T-cell (primary cell): ENCODE measurements around the gene RFLNA. TPM values are rescaled to one million over a fixed set of nuclear protein-coding genes. Genes with fewer than 3 reads are reported as not detected.

Source experiments
- ATAC-seq, 4 experiments: fragments of 200-7000 bp in 3 of 4; fragments of 150-1000 bp in 1 of 4; cut with Tn5 transposase; replicated peaks in 1 of 4; 1 replicate in 3 of 4; 2 replicates in 1 of 4; pipeline ENCODE4 v1.10.0; 2021; ENCODE audit warnings: moderate library complexity in 3 of 4, mild to moderate bottlenecking in 2 of 4, moderate number of reproducible peaks in 1 of 4
- CTCF ChIA-PET, 2 donors: fragments of 300-600 bp; sonication (Branson Sonifier 250); formaldehyde crosslinking; loops; one replicate each; lab custom pipeline; 2022; ENCODE audit warnings: antibody characterized with exemption in 2 of 2; lab: Charles Lee
- POLR2A ChIA-PET, 2 donors: fragments of 300-600 bp; sonication (Branson Sonifier 250); formaldehyde crosslinking; loops; one replicate each; lab custom pipeline; 2022; ENCODE audit warnings: antibody characterized with exemption in 2 of 2; lab: Charles Lee
- DNase-seq, 35 experiments: peaks; one replicate each; pipeline versions ENCODE4 v3.0.0 to v3.0.0-alpha.2; 2013 to 2023
- H3K27ac ChIP-seq: one replicate; pipeline ENCODE4 v1.5.1; 2013; ENCODE audit warnings: low read length
- H3K27me3 ChIP-seq, 2 experiments: replicated peaks in 1 of 2; 1 replicate in 1 of 2; 2 replicates in 1 of 2; pipeline versions ENCODE4 v1.6.1 to v1.7.0; 2013; ENCODE audit warnings: low read length in 1 of 2, mixed read lengths in 1 of 2; ENCODE audit not compliant: control insufficient read depth in 2 of 2, insufficient read depth in 2 of 2; ENCODE audit errors: extremely low read depth in 1 of 2
- H3K36me3 ChIP-seq, 2 donors: 1 replicate in 1 of 2; 2 replicates in 1 of 2; pipeline versions ENCODE4 v1.6.1 to v1.7.0; 2013; ENCODE audit warnings: low read length in 1 of 2; ENCODE audit not compliant: control insufficient read depth in 2 of 2, insufficient read depth in 1 of 2; ENCODE audit errors: extremely low read depth in 1 of 2
- H3K4me1 ChIP-seq, 2 experiments: 1 replicate in 1 of 2; 2 replicates in 1 of 2; pipeline versions ENCODE4 v1.6.1 to v1.7.0; 2013; ENCODE audit warnings: low read length in 2 of 2, mixed read lengths in 1 of 2; ENCODE audit not compliant: insufficient read depth in 2 of 2, control insufficient read depth in 1 of 2; ENCODE audit errors: extremely low read depth in 1 of 2
- H3K4me3 ChIP-seq, 2 donors: 1 replicate in 1 of 2; 2 replicates in 1 of 2; pipeline versions ENCODE4 v1.5.1 to v1.7.0; 2013; ENCODE audit warnings: mild to moderate bottlenecking in 2 of 2, low read length in 1 of 2, moderate library complexity in 1 of 2; ENCODE audit not compliant: control insufficient read depth in 1 of 2; ENCODE audit errors: extremely low read depth in 1 of 2
- H3K9me3 ChIP-seq: 2 replicates; pipeline ENCODE4 v1.7.0; 2013
- H3K27ac Mint-ChIP-seq, 2 donors: one replicate each; pipeline ENCODE4 v1.8.0; 2020 to 2021; ENCODE audit warnings: mild to moderate bottlenecking in 2 of 2, mixed read lengths in 2 of 2
- H3K27me3 Mint-ChIP-seq, 2 donors: one replicate each; pipeline ENCODE4 v1.8.0; 2021 to 2022; ENCODE audit warnings: mixed read lengths in 2 of 2
- H3K36me3 Mint-ChIP-seq: one replicate; pipeline ENCODE4 v1.8.0; 2021; ENCODE audit warnings: mixed read lengths
- H3K4me1 Mint-ChIP-seq, 3 donors: one replicate each; pipeline ENCODE4 v1.8.0; 2020 to 2022; ENCODE audit warnings: mixed read lengths in 3 of 3, mild to moderate bottlenecking in 1 of 3
- H3K4me3 Mint-ChIP-seq, 3 donors: one replicate each; pipeline ENCODE4 v1.8.0; 2020 to 2022; ENCODE audit warnings: mild to moderate bottlenecking in 3 of 3, mixed read lengths in 3 of 3, moderate library complexity in 3 of 3
- H3K9me3 Mint-ChIP-seq, 3 donors: one replicate each; pipeline ENCODE4 v1.8.0; 2020 to 2022; ENCODE audit warnings: mixed read lengths in 3 of 3
- WGBS: methylation state at CpG from one replicate; pipeline ENCODE4 v1.1.5; 2013; ENCODE audit warnings: missing lambda C conversion rate; ENCODE audit not compliant: insufficient coverage; 5-methylcytosine and 5-hydroxymethylcytosine counted together
- total RNA-seq, 35 experiments: library from RNA in 6 of 35; stranded (reverse) in 6 of 35; fragments of 120-200 nt in 1 of 35; gene quantifications; one replicate each; pipeline versions ENCODE4 v1.2.1 to v1.2.4 and lab custom pipeline; 2013 to 2026

The RFLNA gene
- total RNA-seq, 5 donors from 2014 or later (not counting 1 experiment from before 2014, with no cell fraction given) = not detected

DNA sequence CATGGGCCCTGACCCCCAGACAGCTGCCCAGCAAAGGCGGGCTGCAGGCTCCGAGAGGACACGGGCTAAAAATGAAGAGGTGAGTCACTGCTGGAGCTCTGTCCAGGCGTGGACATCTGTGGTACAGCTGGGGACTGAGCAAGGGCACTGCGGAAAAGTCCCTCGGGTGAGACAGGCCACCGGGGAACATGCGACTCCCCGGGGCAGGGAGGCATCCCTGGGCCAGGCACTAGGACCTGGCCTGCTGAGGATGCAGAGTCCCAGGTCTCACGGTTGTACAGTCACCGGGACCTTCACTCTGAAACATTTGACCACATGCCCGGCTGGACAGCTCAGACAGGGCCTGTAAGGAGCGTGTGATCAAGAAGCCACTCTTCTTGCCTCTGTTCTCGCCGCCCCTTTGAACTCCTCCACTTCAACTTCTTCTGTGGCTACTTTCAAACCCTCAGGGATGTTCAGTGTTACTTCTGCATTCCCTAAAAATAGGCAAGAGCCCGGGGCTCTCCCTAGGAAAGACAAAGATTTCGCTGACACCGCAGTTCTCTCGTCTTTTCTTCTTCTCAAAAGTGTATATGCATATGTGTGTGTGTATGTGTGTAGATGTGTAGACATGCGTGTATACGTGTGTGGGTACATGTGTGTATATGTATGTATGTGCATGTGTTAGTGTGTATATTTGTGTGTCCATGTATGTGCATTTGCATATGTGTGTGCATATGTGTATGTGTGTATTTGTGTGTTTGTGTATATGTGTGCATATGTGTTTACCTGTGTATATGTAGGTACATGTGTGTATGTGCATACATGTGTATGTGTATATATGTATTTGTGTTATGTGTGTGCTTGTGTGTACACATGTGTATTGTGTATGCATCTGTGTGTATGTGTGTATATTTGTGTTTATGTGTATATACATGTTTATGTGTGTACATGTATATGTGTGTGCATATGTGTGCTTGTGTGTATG lies 5.0 kb upstream of the RFLNA start:
- no peak overlapping the region for H3K4me3 ChIP-seq
- H3K4me1 ChIP-seq = no peaks in the 10 kb centered on the region
- CTCF ChIA-PET = no interaction called here
- no peaks in the 10 kb centered on the region for H3K4me1 Mint-ChIP-seq
- H3K27ac ChIP-seq = no peak overlapping the region
- WGBS = 80% methylated on average over 19 of the region's 21 CpGs
- H3K9me3 Mint-ChIP-seq = peaks cover 0 to 7% (median 4%) of the 10 kb centered on the region in 3 donors
- no peak for ATAC-seq
- peaks cover 0 to 34% of the 10 kb centered on the region in 2 experiments for H3K27me3 ChIP-seq
- DNase-seq = no peak
- peaks cover 17 to 30% of the 10 kb centered on the region in 2 donors for H3K27me3 Mint-ChIP-seq
- H3K4me3 Mint-ChIP-seq = no peak overlapping the region
- POLR2A ChIA-PET = no interaction called here
- H3K36me3 ChIP-seq = no peaks in the 10 kb centered on the region
- H3K36me3 Mint-ChIP-seq = no peaks in the 10 kb centered on the region
- H3K9me3 ChIP-seq = no peaks in the 10 kb centered on the region
- no peak overlapping the region for H3K27ac Mint-ChIP-seq

GRCh38 chr12:124292385-124292784 lies 2.5 kb upstream of the RFLNA start:
- Histone ChIP-seq H3K27me3 (peaks cover 0 to 42% of the 10 kb centered on the region in 2 experiments), H3K9me3 (no peaks in the 10 kb centered on the region), H3K4me3 (no peak overlapping the region), H3K27ac (no peak overlapping the region), H3K4me1 (no peaks in the 10 kb centered on the region), H3K36me3 (no peaks in the 10 kb centered on the region)
- H3K4me3 Mint-ChIP-seq = no peak overlapping the region
- ATAC-seq = no peak
- WGBS = 77% methylated on average over 4 of the region's 6 CpGs
- H3K36me3 Mint-ChIP-seq = no peaks in the 10 kb centered on the region
- no peaks in the 10 kb centered on the region for H3K9me3 Mint-ChIP-seq
- POLR2A ChIA-PET = no interaction called here
- no peak overlapping the region for H3K27ac Mint-ChIP-seq
- H3K4me1 Mint-ChIP-seq = peaks cover 1 to 4% (median 3%) of the 10 kb centered on the region in 3 donors
- no peak for DNase-seq
- CTCF ChIA-PET = no interaction called here
- peaks cover 20 to 42% of the 10 kb centered on the region in 2 donors for H3K27me3 Mint-ChIP-seq

DNA sequence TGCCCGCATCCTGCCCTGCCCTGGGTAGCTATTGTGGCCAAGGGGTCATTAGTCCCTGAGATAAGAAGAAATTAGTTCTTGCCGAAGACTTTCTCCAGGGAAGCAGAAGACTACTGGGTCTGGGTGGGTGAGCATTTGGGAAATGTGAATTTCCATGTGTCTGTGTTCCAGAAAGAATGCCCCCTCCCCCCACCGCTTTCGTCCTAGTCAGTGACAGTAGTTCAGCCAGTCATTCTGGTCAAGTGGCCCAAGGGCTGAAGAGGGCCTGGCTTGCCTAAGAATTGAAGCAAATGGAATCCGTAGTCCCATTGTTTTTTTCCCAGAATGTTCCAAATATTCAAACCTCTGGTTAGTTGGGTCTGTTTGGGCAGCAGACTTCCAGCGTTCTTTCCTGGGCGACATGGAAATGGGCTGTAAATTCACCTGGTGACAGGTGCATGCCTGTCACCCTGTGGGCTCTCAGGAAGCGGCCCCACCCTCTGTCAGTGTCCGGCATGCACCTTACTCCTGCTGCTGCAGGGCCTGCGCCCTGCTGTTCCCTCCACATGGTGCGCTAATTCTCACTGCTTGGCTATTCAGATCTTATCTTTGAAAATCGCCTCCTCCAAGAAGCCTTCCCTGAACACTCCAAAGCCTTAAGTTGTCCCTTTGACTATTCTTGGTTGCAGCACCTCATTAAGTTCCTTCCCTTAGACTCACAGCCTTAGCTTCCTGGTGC lies 1.4 kb upstream of the RFLNA start:
- DNase-seq (no peak), ATAC-seq (no peak)
- Histone ChIP-seq H3K36me3 (no peaks in the 10 kb centered on the region), H3K27me3 (peaks cover 0 to 53% of the 10 kb centered on the region in 2 experiments), H3K27ac (no peak overlapping the region), H3K4me3 (no peak overlapping the region), H3K9me3 (no peaks in the 10 kb centered on the region), H3K4me1 (no peaks in the 10 kb centered on the region)
- Mint-ChIP-seq H3K4me1 (peaks cover 1 to 4% (median 4%) of the 10 kb centered on the region in 3 donors), H3K4me3 (no peak overlapping the region), H3K27me3 (peaks cover 22 to 48% of the 10 kb centered on the region in 2 donors), H3K36me3 (no peaks in the 10 kb centered on the region), H3K27ac (no peak overlapping the region), H3K9me3 (no peaks in the 10 kb centered on the region)
- WGBS = 82% methylated on average over 9 of the region's 12 CpGs
- ChIA-PET POLR2A (no interaction called here), CTCF (no interaction called here)

DNA sequence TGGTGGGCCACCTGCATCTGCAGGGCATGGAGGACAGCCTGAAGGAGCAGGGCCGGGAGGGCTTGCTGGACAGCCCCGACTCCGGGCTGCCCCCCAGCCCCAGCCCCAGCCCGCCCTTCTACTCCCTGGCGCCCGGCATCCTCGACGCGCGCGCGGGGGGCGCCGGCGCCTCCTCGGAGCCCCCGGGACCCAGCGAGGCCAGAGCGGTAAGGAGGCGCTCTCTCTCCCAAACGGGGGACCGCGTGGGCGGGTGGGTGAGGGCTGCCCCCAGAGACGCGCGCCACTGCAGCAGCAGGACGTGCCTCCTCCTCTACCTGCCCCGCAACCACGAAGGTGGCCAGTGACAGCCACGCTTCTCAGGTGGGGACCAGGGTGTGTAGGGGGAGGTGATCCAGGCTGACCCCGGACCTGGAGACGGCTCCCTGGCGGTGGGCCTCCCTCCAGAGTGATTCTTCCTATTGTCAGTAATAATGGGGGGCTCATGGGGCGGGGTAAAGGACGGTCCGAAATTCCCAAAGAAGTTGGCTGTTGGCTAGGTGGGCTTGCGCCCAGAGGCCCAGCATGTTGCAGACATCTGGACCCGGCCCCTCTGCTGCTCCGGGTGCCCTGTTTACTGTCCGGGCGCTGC lies 652 bp downstream of the RFLNA start:
- Histone ChIP-seq H3K36me3 (no peaks in the 10 kb centered on the region), H3K27me3 (peaks cover 0 to 62% of the 10 kb centered on the region in 2 experiments), H3K4me1 (no peaks in the 10 kb centered on the region), H3K4me3 (no peak overlapping the region), H3K27ac (no peak overlapping the region), H3K9me3 (no peaks in the 10 kb centered on the region)
- H3K4me1 Mint-ChIP-seq = peaks cover 1 to 4% (median 4%) of the 10 kb centered on the region in 3 donors
- CTCF ChIA-PET = no interaction called here
- H3K4me3 Mint-ChIP-seq = peak overlapping the region in 1 of 3 donors; percentile 29
- H3K36me3 Mint-ChIP-seq = no peaks in the 10 kb centered on the region
- ATAC-seq = no peak
- no peak overlapping the region for H3K27ac Mint-ChIP-seq
- no peak for DNase-seq
- no peaks in the 10 kb centered on the region for H3K9me3 Mint-ChIP-seq
- POLR2A ChIA-PET = no interaction called here
- WGBS = 1% methylated on average over 28 of the region's 42 CpGs
- H3K27me3 Mint-ChIP-seq = peaks cover 24 to 60% of the 10 kb centered on the region in 2 donors

- H3K27me3 Mint-ChIP-seq = peaks cover 30 to 65% of the 10 kb centered on the region in 2 donors
- CTCF ChIA-PET = no interaction called here
- POLR2A ChIA-PET = no interaction called here
- 8% methylated on average over 14 of the region's 21 CpGs for WGBS
- peaks cover 1 to 4% (median 4%) of the 10 kb centered on the region in 3 donors for H3K4me1 Mint-ChIP-seq
- H3K36me3 Mint-ChIP-seq = no peaks in the 10 kb centered on the region
- DNase-seq (no peak), ATAC-seq (no peak)
- H3K4me3 Mint-ChIP-seq = peak overlapping the region in 1 of 3 donors; percentile 29
- no peak overlapping the region for H3K4me3 ChIP-seq
- H3K27ac Mint-ChIP-seq = no peak overlapping the region
- no peaks in the 10 kb centered on the region for H3K9me3 Mint-ChIP-seq
- H3K27me3 ChIP-seq = peaks cover 0 to 65% of the 10 kb centered on the region in 2 experiments
- no peaks in the 10 kb centered on the region for H3K9me3 ChIP-seq
- H3K27ac ChIP-seq = no peak overlapping the region
- H3K36me3 ChIP-seq = no peaks in the 10 kb centered on the region
- H3K4me1 ChIP-seq = no peaks in the 10 kb centered on the region
Measured at GRCh38 chr12:124296295-124296915, 1.5 kb downstream of the RFLNA start.

- ChIA-PET CTCF (no interaction called here), POLR2A (no interaction called here)
- Histone ChIP-seq H3K27me3 (peaks cover 0 to 63% of the 10 kb centered on the region in 2 experiments), H3K9me3 (no peaks in the 10 kb centered on the region), H3K36me3 (no peaks in the 10 kb centered on the region), H3K4me1 (no peaks in the 10 kb centered on the region), H3K27ac (no peak overlapping the region), H3K4me3 (no peak overlapping the region)
- DNase-seq = no peak
- H3K4me1 Mint-ChIP-seq = peaks cover 1 to 4% (median 4%) of the 10 kb centered on the region in 3 donors
- H3K36me3 Mint-ChIP-seq = no peaks in the 10 kb centered on the region
- no peak overlapping the region for H3K27ac Mint-ChIP-seq
- H3K4me3 Mint-ChIP-seq = no peak overlapping the region
- no peaks in the 10 kb centered on the region for H3K9me3 Mint-ChIP-seq
- no peak for ATAC-seq
- peaks cover 30 to 63% of the 10 kb centered on the region in 2 donors for H3K27me3 Mint-ChIP-seq
- WGBS = 95% methylated on average over 5 of the region's 9 CpGs
Measured at GRCh38 chr12:124296916-124297351, 2.0 kb downstream of the RFLNA start.
